Karpas-422 (cell line): ENCODE results near the gene GNAQ. TPM values are rescaled to one million over a fixed set of nuclear protein-coding genes. Genes with fewer than 3 reads are reported as not detected.

Experiments
- DNase-seq: peaks from one replicate; pipeline ENCODE4 v3.0.0-alpha.2; 2015
- H2AFZ ChIP-seq: fragments of 200-600 bp; sonication (generic); 2 replicates; pipeline ENCODE4 v1.6.1; 2014; ENCODE audit warnings: antibody characterized with exemption, low read length, mixed read lengths
- H3K27ac ChIP-seq: fragments of 200-600 bp; sonication (generic); 2 replicates; pipeline ENCODE4 v1.5.1; 2014; ENCODE audit warnings: mild to moderate bottlenecking, low read length, moderate library complexity
- H3K27me3 ChIP-seq: fragments of 200-600 bp; sonication (generic); 2 replicates; pipeline ENCODE4 v1.6.1; 2014; ENCODE audit warnings: low read length, mixed read lengths
- H3K36me3 ChIP-seq: fragments of 200-600 bp; sonication (generic); 2 replicates; pipeline ENCODE4 v1.6.1; 2014; ENCODE audit warnings: low read length, mixed read lengths; ENCODE audit not compliant: insufficient read depth
- H3K4me1 ChIP-seq: fragments of 200-600 bp; sonication (generic); 2 replicates; pipeline ENCODE4 v1.6.1; 2014; ENCODE audit warnings: mild to moderate bottlenecking, low read length, mixed read lengths
- H3K4me2 ChIP-seq: fragments of 200-600 bp; sonication (generic); 2 replicates; pipeline ENCODE4 v1.6.1; 2014; ENCODE audit warnings: low read length, low read depth, mild to moderate bottlenecking; ENCODE audit not compliant: poor library complexity, severe bottlenecking
- H3K4me3 ChIP-seq: fragments of 200-600 bp; sonication (generic); 2 replicates; pipeline ENCODE4 v1.5.1; 2014; ENCODE audit warnings: mild to moderate bottlenecking, antibody characterized with exemption, low read length, mixed read lengths
- H3K79me2 ChIP-seq: fragments of 200-600 bp; sonication (generic); 2 replicates; pipeline ENCODE4 v1.6.1; 2014; ENCODE audit warnings: mild to moderate bottlenecking, low read length, mixed read lengths
- H3K9ac ChIP-seq: fragments of 200-600 bp; sonication (generic); 2 replicates; pipeline ENCODE4 v1.6.0; 2014; ENCODE audit warnings: low read length
- H3K9me2 ChIP-seq: fragments of 200-600 bp; sonication (generic), shearing (Covaris generic); replicated peaks from 2 replicates; pipeline ENCODE4 v1.6.0; 2014; ENCODE audit warnings: mild to moderate bottlenecking, low read length, moderate library complexity; ENCODE audit not compliant: insufficient read depth
- H3K9me3 ChIP-seq: fragments of 300-700, 200-600 bp; sonication (generic); 2 replicates; pipeline ENCODE4 v1.6.1; 2014; ENCODE audit warnings: low read length, mixed read lengths
- H4K20me1 ChIP-seq: fragments of 200-600 bp; sonication (generic); 2 replicates; pipeline ENCODE4 v1.6.1; 2014; ENCODE audit warnings: mild to moderate bottlenecking, antibody characterized with exemption, low read length, low read depth; ENCODE audit not compliant: insufficient read depth
- total RNA-seq: library from RNA; depleted of rRNA; stranded (reverse); fragments of >200 nt; shearing (Covaris generic); gene quantifications from 2 replicates; pipeline ENCODE4 v1.2.3, GENCODE V29; 2014; ENCODE audit warnings: low replicate concordance

The GNAQ gene
- total RNA-seq, 1 experiment from 2014 or later: not detected

GRCh38 chr9:77947651-77948050, 84.0 kb downstream of the GNAQ start:
- Histone ChIP-seq H3K27me3 (no peaks in the 10 kb centered on the region), H2AFZ (no peak overlapping the region), H3K36me3 (no peaks in the 10 kb centered on the region), H3K4me1 (no peaks in the 10 kb centered on the region), H3K79me2 (no peaks in the 10 kb centered on the region), H3K9ac (no peak overlapping the region), H3K9me2 (no peaks in the 10 kb centered on the region), H3K4me3 (no peak overlapping the region), H4K20me1 (no peaks in the 10 kb centered on the region), H3K27ac (no peak overlapping the region), H3K4me2 (no peak overlapping the region), H3K9me3 (no peaks in the 10 kb centered on the region)
- DNase-seq: no peak

DNA sequence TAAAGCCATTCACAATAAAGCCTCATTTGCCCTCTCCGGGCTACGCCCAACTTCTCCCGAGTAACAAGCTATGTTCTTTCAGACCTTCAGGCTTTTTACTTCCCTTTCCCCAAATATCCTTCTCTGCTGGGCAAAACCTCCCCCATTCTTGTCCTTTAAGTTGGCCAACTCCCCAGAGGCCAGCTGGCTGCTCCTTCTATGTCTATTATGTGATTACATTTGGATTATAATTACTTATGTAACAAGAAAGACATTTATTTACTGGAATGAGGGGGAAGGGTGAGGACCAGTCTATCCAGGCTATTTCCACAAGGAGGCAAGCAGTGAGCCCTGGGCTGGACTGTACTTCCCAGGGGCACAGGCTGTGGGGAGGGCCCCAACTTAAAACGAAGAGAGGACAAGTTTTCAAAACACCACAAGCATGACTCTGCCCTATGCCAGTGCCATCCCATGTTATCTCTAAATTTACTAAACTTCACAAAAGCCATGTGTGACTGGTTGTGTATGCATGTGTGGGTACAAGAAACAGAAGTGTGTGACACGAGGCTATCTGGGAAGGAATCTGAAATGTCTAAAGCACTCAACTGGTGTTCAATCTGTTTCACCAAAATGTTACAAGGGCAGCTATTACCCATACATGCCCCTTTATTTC, 84.5 kb downstream of the GNAQ start:
- no peak overlapping the region for H3K4me3 ChIP-seq
- no peak overlapping the region for H2AFZ ChIP-seq
- no peak overlapping the region for H3K9ac ChIP-seq
- no peaks in the 10 kb centered on the region for H3K9me3 ChIP-seq
- no peak overlapping the region for H3K27ac ChIP-seq
- no peak overlapping the region for H3K4me2 ChIP-seq
- H3K79me2 ChIP-seq: no peaks in the 10 kb centered on the region
- H3K27me3 ChIP-seq: no peaks in the 10 kb centered on the region
- H3K4me1 ChIP-seq: no peaks in the 10 kb centered on the region
- no peak for DNase-seq
- H3K9me2 ChIP-seq: no peaks in the 10 kb centered on the region
- no peaks in the 10 kb centered on the region for H3K36me3 ChIP-seq
- no peaks in the 10 kb centered on the region for H4K20me1 ChIP-seq

DNA sequence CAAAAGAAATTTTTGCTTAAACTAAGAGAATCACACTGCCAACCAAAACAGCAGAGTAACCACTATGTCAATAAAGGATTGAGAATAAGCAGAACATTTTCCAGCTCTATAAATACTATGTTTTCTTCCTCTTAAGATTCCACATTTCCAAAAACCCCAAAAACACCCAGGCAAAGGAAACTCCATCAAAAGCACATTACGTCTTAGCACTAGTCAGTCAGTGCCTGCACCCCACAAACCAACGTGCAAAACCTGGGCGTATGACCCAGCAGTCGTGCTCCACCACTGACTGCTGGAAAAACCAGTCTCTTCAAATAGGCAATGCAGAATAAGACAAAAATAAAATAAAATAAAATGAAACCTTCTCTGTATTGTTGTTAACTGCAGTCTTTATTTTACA, 85.3 kb downstream of the GNAQ start:
- no peak for DNase-seq
- Histone ChIP-seq H3K4me3 (no peak overlapping the region), H3K9me2 (no peaks in the 10 kb centered on the region), H2AFZ (no peak overlapping the region), H3K4me2 (no peak overlapping the region), H3K4me1 (no peaks in the 10 kb centered on the region), H3K9me3 (no peaks in the 10 kb centered on the region), H3K27me3 (no peaks in the 10 kb centered on the region), H4K20me1 (no peaks in the 10 kb centered on the region), H3K9ac (no peak overlapping the region), H3K27ac (no peak overlapping the region), H3K36me3 (no peaks in the 10 kb centered on the region), H3K79me2 (no peaks in the 10 kb centered on the region)

DNA sequence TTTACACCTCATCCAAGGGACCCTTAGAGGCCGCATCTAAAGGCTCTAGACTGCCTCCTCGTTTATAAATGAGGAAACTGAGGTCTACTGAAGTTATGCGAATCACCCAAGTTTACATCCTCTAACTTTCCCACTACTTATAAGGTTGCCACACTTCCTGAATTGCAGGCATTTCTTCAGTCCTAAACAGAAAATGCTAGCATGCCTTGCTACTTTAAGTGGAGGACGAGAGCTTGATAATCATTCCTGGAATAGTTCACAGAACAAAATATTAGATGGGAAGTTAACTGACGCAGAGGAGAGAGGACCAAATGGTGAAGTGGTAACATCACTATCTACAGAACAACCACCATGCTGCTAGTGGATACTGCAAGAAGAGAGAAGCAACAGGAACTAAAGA, 85.8 kb downstream of the GNAQ start:
- Histone ChIP-seq H4K20me1 (no peaks in the 10 kb centered on the region), H3K79me2 (no peaks in the 10 kb centered on the region), H3K4me3 (no peak overlapping the region), H3K27me3 (no peaks in the 10 kb centered on the region), H3K9me2 (no peaks in the 10 kb centered on the region), H3K27ac (no peak overlapping the region), H3K9me3 (no peaks in the 10 kb centered on the region), H3K4me1 (no peaks in the 10 kb centered on the region), H3K4me2 (no peak overlapping the region), H2AFZ (no peak overlapping the region), H3K9ac (no peak overlapping the region), H3K36me3 (no peaks in the 10 kb centered on the region)
- DNase-seq: no peak

DNA sequence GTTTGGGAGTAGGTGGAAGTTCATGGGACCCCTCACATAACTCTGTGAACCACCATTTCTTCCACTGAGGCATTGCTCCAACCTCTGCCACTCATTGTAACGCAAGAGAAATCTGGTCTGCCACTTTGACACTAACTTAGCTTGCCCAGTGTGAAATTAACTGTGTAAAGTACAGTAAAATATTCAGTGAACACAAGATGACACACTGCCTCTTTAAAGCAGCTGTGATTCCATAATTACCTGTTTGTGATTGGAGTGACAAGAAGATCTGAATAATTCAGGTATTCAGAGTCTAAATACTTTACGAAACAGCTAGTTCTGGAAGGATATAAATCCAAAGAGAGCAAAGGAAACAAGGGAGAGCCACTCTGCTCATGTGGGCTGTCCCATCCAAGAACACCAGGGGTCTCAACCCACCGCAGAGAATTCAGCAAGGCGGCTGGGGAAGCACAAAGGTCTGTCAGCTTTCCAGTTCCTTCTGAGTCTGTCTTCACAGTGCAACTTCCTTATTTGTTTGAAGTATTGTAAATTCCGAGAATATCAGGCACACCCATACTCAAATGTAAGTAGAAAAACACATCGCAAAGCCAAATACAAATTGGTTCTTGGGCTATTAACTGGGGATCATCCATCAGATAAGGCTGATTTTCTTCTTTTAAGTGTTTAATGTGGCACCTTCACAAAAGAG, 86.9 kb downstream of the GNAQ start:
- no peak for DNase-seq
- no peaks in the 10 kb centered on the region for H3K79me2 ChIP-seq
- H3K36me3 ChIP-seq: no peaks in the 10 kb centered on the region
- H3K27ac ChIP-seq: no peak overlapping the region
- no peaks in the 10 kb centered on the region for H3K27me3 ChIP-seq
- H3K4me2 ChIP-seq: no peak overlapping the region
- no peaks in the 10 kb centered on the region for H3K4me1 ChIP-seq
- no peak overlapping the region for H2AFZ ChIP-seq
- H3K9me2 ChIP-seq: no peaks in the 10 kb centered on the region
- H3K9ac ChIP-seq: no peak overlapping the region
- no peaks in the 10 kb centered on the region for H3K9me3 ChIP-seq
- H4K20me1 ChIP-seq: no peaks in the 10 kb centered on the region
- no peak overlapping the region for H3K4me3 ChIP-seq

DNA sequence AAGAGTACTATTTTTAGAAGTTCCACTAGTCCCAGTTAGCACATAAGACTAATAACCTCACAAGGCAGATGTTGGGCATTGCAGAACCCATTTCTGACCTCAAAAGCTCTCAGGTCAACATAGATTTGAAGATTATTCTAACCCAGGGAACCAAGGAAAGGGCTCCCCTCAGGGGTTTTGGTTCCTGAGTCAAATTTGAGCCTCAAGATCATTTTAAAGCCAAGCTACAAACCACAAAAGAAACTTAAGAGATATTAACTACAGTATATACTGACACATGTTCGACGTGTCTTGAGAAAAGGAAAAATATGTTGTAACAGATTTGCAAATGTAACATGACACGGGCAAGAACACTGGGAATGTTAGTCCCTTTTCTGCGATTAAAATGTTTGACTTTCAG, 88.6 kb downstream of the GNAQ start:
- Histone ChIP-seq H3K9me2 (no peaks in the 10 kb centered on the region), H3K27me3 (no peaks in the 10 kb centered on the region), H3K4me1 (no peaks in the 10 kb centered on the region), H3K79me2 (no peaks in the 10 kb centered on the region), H4K20me1 (no peaks in the 10 kb centered on the region), H3K36me3 (no peaks in the 10 kb centered on the region), H3K9me3 (no peaks in the 10 kb centered on the region), H3K4me3 (no peak overlapping the region), H2AFZ (no peak overlapping the region), H3K9ac (no peak overlapping the region), H3K4me2 (no peak overlapping the region), H3K27ac (no peak overlapping the region)
- DNase-seq: no peak

GRCh38 chr9:77939149-77939668, 92.4 kb downstream of the GNAQ start:
- H4K20me1 ChIP-seq: no peaks in the 10 kb centered on the region
- H3K36me3 ChIP-seq: no peaks in the 10 kb centered on the region
- H3K4me2 ChIP-seq: no peak overlapping the region
- H3K27ac ChIP-seq: no peak overlapping the region
- H3K27me3 ChIP-seq: no peaks in the 10 kb centered on the region
- H2AFZ ChIP-seq: no peak overlapping the region
- no peaks in the 10 kb centered on the region for H3K79me2 ChIP-seq
- H3K9ac ChIP-seq: no peak overlapping the region
- H3K9me3 ChIP-seq: no peaks in the 10 kb centered on the region
- no peak overlapping the region for H3K4me3 ChIP-seq
- H3K9me2 ChIP-seq: no peaks in the 10 kb centered on the region
- DNase-seq: no peak
- peaks cover 20% of the 10 kb centered on the region for H3K4me1 ChIP-seq

DNA sequence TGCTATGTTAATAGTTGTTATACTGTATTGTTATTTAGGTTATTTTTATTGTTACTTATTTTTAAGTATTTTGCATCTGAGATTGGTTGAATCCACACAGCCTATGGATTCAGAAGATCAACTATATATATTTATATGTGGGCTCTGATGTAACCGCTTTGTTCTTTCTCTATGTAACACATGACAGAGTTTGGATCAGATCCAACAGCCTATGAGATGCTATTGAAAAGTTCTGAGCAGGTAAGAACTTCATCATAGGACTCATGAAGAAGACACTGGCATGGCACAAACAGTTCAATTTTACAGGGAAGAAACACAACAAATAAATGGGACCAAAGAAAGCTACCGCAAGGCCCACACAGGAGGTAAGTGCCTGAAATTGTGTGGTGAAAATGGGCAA, 93.4 kb downstream of the GNAQ start:
- Histone ChIP-seq H3K9ac (no peak overlapping the region), H3K27me3 (no peaks in the 10 kb centered on the region), H3K4me1 (peaks cover 20% of the 10 kb centered on the region), H3K4me2 (no peak overlapping the region), H3K27ac (no peak overlapping the region), H2AFZ (no peak overlapping the region), H3K9me3 (no peaks in the 10 kb centered on the region), H3K9me2 (no peaks in the 10 kb centered on the region), H3K79me2 (no peaks in the 10 kb centered on the region), H3K36me3 (no peaks in the 10 kb centered on the region), H3K4me3 (no peak overlapping the region), H4K20me1 (no peaks in the 10 kb centered on the region)
- DNase-seq: no peak
